ENCODE data around the gene ADIPOR2.
"Not testable (repeated sequence)": the region's sequence is repeated elsewhere in the genome, so short reads cannot be mapped to it uniquely, and the experiment has no call there.

Gene ADIPOR2

GRCh38 chr12:1665366-1665765 lies 25.5 kb upstream of the ADIPOR2 start:
- no peak for DNase-seq (ENCODE audit: low read depth, low spot score)

GRCh38 chr12:1666215-1666614 lies 24.7 kb upstream of the ADIPOR2 start:
- DNase-seq (ENCODE audit: low read depth, low spot score) = no peak

GRCh38 chr12:1666685-1667162 lies 24.1 kb upstream of the ADIPOR2 start:
- DNase-seq (ENCODE audit: low read depth, low spot score) = no peak

GRCh38 chr12:1668833-1669543 lies 21.9 kb upstream of the ADIPOR2 start:
- no peak for DNase-seq (ENCODE audit: low read depth, low spot score)

GRCh38 chr12:1670358-1671268 lies 20.3 kb upstream of the ADIPOR2 start:
- DNase-seq (ENCODE audit: low read depth, low spot score) = no peak

- no peak for DNase-seq (ENCODE audit: low read depth, low spot score)
Observed at GRCh38 chr12:1676043-1676442, 14.8 kb upstream of the ADIPOR2 start.

GRCh38 chr12:1680804-1681492 lies 9.9 kb upstream of the ADIPOR2 start:
- no peak for DNase-seq (ENCODE audit: low read depth, low spot score)

- no peak for DNase-seq (ENCODE audit: low read depth, low spot score)
Observed at GRCh38 chr12:1681493-1681807, 9.4 kb upstream of the ADIPOR2 start.

- DNase-seq (ENCODE audit: low read depth, low spot score) = no peak
Observed at GRCh38 chr12:1688086-1688710, 2.7 kb upstream of the ADIPOR2 start.

- no peak for DNase-seq (ENCODE audit: low read depth, low spot score)
Observed at GRCh38 chr12:1691123-1692007, 495 bp downstream of the ADIPOR2 start.

GRCh38 chr12:1692226-1692625 lies 1.4 kb downstream of the ADIPOR2 start:
- no peak for DNase-seq (ENCODE audit: low read depth, low spot score)

GRCh38 chr12:1692895-1693610 lies 2.2 kb downstream of the ADIPOR2 start:
- DNase-seq (ENCODE audit: low read depth, low spot score) = no peak

GRCh38 chr12:1695097-1695496 lies 4.2 kb downstream of the ADIPOR2 start:
- DNase-seq (ENCODE audit: low read depth, low spot score) = not testable (repeated sequence)

- no peak for DNase-seq (ENCODE audit: low read depth, low spot score)
Observed at GRCh38 chr12:1695886-1696670, 5.2 kb downstream of the ADIPOR2 start.

GRCh38 chr12:1696800-1697199 lies 5.9 kb downstream of the ADIPOR2 start:
- DNase-seq (ENCODE audit: low read depth, low spot score) = no peak

GRCh38 chr12:1697271-1697670 lies 6.4 kb downstream of the ADIPOR2 start:
- no peak for DNase-seq (ENCODE audit: low read depth, low spot score)

- no peak for DNase-seq (ENCODE audit: low read depth, low spot score)
Observed at GRCh38 chr12:1698720-1699119, 7.8 kb downstream of the ADIPOR2 start.

GRCh38 chr12:1702713-1703112 lies 11.8 kb downstream of the ADIPOR2 start:
- no peak for DNase-seq (ENCODE audit: low read depth, low spot score)
